Ishikawa (cell line): ENCODE data around the gene FBXO48.

Source experiments
- CEBPB ChIP-seq: IDR thresholded peaks from 2 replicates; pipeline ENCODE4 v1.6.1; 2012
- EGR1 ChIP-seq: IDR thresholded peaks from 2 replicates; pipeline ENCODE4 v1.6.1; 2012
- EP300 ChIP-seq: IDR thresholded peaks from 2 replicates; pipeline ENCODE4 v1.6.1; 2012; ENCODE audit warnings: borderline replicate concordance
- FOXM1 ChIP-seq: IDR thresholded peaks from 2 replicates; pipeline ENCODE4 v1.6.1; 2012; ENCODE audit warnings: low read depth, borderline replicate concordance
- NFIC ChIP-seq: IDR thresholded peaks from 2 replicates; pipeline ENCODE4 v1.6.1; 2012
- RAD21 ChIP-seq: IDR thresholded peaks from 2 replicates; pipeline ENCODE4 v1.6.1; 2012; ENCODE audit warnings: low read depth
- TAF1 ChIP-seq: IDR thresholded peaks from 2 replicates; pipeline ENCODE4 v1.6.1; 2012; ENCODE audit warnings: low read depth, mild to moderate bottlenecking
- TCF12 ChIP-seq: IDR thresholded peaks from 2 replicates; pipeline ENCODE4 v1.6.1; 2012; ENCODE audit warnings: low read depth
- TEAD4 ChIP-seq: IDR thresholded peaks from 2 replicates; pipeline ENCODE4 v1.6.1; 2012
- YY1 ChIP-seq: IDR thresholded peaks from 2 replicates; pipeline ENCODE4 v1.6.1; 2012; ENCODE audit warnings: low read depth
- ZBTB7A ChIP-seq: IDR thresholded peaks from 2 replicates; pipeline ENCODE4 v1.6.1; 2012; ENCODE audit warnings: low read depth
- TF ChIP-seq, protein P1 (sequence below): IDR thresholded peaks from 2 replicates; pipeline ENCODE4 v1.6.1; 2012; ENCODE audit warnings: low read depth, mild to moderate bottlenecking
- TF ChIP-seq, protein P2 (sequence below): IDR thresholded peaks from 2 replicates; pipeline ENCODE4 v1.6.1; 2012
- TF ChIP-seq, protein P3 (sequence below): IDR thresholded peaks from 2 replicates; pipeline ENCODE4 v1.6.1; 2012

FBXO48 gene

DNA sequence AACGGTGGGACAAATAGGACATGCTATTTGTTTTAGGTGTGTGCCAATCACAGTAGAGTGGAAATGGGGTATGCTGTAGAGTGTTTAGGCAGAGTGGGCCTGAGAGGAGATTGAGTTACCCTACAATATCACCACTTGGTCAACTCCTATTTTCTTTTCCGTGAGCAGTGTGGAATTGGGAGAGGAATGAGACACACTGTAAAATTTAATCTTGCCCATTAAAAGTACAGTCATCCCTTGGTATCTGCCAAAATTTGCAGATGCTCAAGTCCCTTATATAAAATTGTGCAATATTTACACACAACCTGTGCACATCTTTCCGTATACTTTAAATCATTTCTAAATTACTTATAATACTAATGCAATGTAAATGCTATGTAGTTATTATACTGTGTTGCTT, 12.4 kb downstream of the FBXO48 start:
- TF ChIP-seq EGR1, result no peak
- no peak for TF ChIP-seq TEAD4
- no peak for TF ChIP-seq ZBTB7A
- no peak for TF ChIP-seq TCF12
- no peak for TF ChIP-seq CEBPB
- TF ChIP-seq, protein P1, sequence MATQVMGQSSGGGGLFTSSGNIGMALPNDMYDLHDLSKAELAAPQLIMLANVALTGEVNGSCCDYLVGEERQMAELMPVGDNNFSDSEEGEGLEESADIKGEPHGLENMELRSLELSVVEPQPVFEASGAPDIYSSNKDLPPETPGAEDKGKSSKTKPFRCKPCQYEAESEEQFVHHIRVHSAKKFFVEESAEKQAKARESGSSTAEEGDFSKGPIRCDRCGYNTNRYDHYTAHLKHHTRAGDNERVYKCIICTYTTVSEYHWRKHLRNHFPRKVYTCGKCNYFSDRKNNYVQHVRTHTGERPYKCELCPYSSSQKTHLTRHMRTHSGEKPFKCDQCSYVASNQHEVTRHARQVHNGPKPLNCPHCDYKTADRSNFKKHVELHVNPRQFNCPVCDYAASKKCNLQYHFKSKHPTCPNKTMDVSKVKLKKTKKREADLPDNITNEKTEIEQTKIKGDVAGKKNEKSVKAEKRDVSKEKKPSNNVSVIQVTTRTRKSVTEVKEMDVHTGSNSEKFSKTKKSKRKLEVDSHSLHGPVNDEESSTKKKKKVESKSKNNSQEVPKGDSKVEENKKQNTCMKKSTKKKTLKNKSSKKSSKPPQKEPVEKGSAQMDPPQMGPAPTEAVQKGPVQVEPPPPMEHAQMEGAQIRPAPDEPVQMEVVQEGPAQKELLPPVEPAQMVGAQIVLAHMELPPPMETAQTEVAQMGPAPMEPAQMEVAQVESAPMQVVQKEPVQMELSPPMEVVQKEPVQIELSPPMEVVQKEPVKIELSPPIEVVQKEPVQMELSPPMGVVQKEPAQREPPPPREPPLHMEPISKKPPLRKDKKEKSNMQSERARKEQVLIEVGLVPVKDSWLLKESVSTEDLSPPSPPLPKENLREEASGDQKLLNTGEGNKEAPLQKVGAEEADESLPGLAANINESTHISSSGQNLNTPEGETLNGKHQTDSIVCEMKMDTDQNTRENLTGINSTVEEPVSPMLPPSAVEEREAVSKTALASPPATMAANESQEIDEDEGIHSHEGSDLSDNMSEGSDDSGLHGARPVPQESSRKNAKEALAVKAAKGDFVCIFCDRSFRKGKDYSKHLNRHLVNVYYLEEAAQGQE, result no peak
- no peak for TF ChIP-seq YY1
- TF ChIP-seq, protein P2, sequence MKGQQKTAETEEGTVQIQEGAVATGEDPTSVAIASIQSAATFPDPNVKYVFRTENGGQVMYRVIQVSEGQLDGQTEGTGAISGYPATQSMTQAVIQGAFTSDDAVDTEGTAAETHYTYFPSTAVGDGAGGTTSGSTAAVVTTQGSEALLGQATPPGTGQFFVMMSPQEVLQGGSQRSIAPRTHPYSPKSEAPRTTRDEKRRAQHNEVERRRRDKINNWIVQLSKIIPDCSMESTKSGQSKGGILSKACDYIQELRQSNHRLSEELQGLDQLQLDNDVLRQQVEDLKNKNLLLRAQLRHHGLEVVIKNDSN, result no peak
- TF ChIP-seq, protein P3, sequence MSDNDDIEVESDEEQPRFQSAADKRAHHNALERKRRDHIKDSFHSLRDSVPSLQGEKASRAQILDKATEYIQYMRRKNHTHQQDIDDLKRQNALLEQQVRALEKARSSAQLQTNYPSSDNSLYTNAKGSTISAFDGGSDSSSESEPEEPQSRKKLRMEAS, result no peak

DNA sequence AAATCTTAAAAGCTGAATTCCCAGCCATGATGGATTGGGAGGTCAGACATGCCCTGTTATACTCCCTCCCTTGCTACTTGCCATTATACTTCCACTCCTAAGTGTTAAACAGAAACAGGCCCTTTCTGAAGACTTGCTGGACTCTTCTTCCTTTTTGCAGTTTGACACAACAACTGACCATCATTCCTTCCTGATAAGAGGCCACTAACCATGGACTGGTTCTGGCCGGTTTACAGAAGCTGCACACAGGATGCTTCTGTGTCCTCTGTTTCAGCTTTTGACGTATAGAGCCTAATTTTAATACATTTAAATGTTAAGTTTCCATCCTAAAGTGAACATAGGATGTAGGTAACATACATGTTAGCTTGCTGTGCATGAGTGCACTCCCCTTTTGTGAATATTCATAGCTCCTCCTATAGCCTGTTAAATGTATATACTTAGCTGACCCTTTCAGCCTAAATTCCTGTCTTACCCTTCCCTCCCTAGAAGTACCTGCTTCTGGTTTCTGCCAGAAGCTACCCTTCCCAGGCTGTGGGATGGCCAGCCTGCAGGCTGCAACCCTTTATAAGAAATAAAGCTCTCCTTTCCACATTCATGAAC, 13.2 kb downstream of the FBXO48 start:
- no peak for TF ChIP-seq CEBPB
- TF ChIP-seq EP300, result no peak

DNA sequence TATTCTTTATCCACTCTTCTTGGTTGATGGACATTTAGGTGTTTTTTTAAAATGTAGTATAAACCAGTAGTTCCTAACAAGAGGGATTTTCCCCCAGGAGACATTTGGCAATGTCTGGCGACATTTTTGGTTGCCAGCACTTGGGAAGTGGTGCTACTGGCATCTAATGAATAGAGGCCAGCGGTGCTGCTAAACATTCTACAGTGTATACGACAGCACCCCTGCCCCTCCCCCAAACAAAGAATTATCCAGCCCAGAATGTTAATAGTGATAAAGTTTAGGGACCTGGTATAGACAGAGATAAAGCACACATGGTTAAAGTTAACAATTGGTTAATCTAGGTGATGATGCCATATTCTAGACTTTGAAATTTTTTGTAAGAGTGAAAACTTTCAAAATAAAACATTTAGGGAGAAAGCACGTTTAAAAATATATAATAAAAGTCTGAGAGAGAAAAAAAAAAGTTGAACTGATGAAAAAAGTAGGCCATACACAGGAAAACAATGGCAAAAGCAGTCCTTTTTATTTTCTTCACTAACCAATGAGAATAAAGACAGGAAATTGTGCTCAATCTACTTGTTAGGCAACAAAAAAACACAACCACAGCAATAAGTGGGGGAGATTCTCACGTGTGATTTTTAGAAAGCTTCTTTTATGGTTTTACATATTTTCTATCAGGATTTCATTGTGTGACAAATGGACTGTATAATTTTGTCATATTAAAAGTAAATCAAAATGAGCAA, 14.8 kb downstream of the FBXO48 start:
- TF ChIP-seq, protein P1, result no peak
- TF ChIP-seq RAD21, result no peak
- TF ChIP-seq EP300, result no peak
- TF ChIP-seq TEAD4, result no peak
- TF ChIP-seq TAF1, result no peak
- no peak for TF ChIP-seq NFIC

DNA sequence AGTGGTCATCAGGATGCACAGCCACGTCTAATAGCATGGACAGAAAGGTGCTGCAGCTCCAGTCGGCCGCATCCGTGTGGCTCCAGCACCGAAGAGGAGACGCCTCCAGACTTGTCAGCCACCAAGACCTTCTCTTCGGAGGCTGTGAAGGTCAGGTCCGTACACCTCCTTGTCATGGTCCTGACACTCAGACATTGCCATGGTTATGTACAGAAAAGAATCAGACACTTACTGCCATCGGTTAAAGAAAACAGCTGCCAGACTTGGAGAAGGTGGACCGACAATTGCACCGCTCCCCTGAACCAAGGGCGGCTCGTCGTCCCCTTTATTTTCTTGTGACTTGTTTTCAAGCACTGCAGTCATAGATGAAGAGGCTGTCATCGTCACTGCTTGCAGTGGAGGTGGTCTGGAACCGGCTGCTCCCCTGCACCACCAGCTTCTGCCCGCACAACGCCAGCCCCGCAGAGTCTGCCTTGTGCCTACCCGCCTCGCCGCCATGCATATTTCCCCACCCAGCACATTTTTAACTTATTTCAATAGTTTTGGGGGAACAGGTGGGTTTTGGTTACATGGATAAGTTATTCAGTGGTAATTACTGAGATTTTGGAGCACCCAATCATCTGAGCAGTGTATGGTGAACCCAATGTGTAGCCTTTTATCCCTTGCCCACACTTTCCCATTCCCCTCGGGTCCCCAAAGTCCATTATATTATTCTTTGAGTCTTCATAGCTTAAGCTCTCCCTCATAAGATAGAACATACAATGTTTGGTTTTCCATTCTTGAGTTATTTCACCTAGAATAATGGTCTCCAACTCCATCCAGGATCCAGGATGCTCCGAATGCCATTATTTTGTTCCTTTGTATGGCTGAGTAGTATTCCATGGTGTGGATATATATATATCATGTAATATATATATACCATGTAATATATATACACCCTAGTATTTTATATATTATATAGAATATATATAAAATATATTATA, 18.1 kb downstream of the FBXO48 start:
- TF ChIP-seq, protein P1, result no peak
- TF ChIP-seq FOXM1 (no peak), TEAD4 (no peak), RAD21 (no peak), YY1 (no peak), EGR1 (no peak), CEBPB (no peak), NFIC (no peak), ZBTB7A (no peak)

DNA sequence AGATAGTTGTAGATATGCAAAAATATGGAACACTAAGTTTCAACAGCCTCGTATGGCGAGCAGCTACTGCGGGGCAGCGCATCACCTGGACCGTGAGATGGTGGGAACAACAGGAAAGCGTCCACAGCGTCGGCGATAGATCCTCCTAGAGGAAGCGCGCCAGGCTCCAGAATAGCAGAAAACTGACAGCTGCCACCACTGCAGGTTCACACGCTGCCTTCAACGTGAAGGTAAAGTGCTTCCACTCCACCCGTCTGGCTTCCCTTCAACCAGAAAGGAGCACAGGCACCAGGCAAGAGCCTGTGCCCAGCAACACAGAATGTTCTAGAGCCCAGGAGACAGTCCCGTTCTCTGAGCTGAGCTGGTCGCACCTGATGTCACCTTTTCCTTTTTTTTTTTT, 20.0 kb downstream of the FBXO48 start:
- TF ChIP-seq FOXM1 (no peak), TAF1 (no peak)
- TF ChIP-seq, protein P3, result no peak
